Heart left ventricle (tissue), 16 donors: ENCODE measurements around the gene KLHL26. TPM values are rescaled to one million over a fixed set of nuclear protein-coding genes. Genes with fewer than 3 reads are reported as not detected.
A peak's percentile ranks its signal among the peaks of the same experiment; 100 is the strongest.

Source experiments
- ATAC-seq, 4 donors: fragments of 200-7000 bp; cut with Tn5 transposase; one replicate each; pipeline ENCODE4 v1.9.1; 2020 to 2022; ENCODE audit warnings: moderate library complexity in 4 of 4, mild to moderate bottlenecking in 3 of 4, moderate number of reproducible peaks in 1 of 4
- DNase-seq, 5 donors: peaks; one replicate each; pipeline ENCODE4 v3.0.0-alpha.2; 2020
- H3K27ac ChIP-seq, 12 donors: fragments of 200-600 bp; sonication (generic) in 4 of 12; one replicate each; pipeline versions ENCODE4 v1.5.0 to v1.8.0; 2016 to 2022; ENCODE audit warnings: mild to moderate bottlenecking in 2 of 12
- H3K27me3 ChIP-seq, 9 donors: fragments of 200-600 bp; sonication (generic) in 2 of 9; one replicate each; pipeline versions ENCODE4 v1.5.1 to v1.8.0; 2016 to 2022; ENCODE audit warnings: mild to moderate bottlenecking in 3 of 9
- H3K36me3 ChIP-seq, 9 donors: fragments of 200-600 bp; sonication (generic) in 2 of 9; one replicate each; pipeline versions ENCODE4 v1.5.0 to v1.8.0; 2018 to 2022; ENCODE audit warnings: mild to moderate bottlenecking in 2 of 9
- H3K4me1 ChIP-seq, 12 donors: fragments of 200-600 bp; sonication (generic) in 4 of 12; one replicate each; pipeline versions ENCODE4 v1.5.0 to v1.8.0; 2016 to 2022; ENCODE audit warnings: mild to moderate bottlenecking in 3 of 12
- H3K4me3 ChIP-seq, 12 donors: fragments of 200-600 bp; sonication (generic) in 4 of 12; one replicate each; pipeline versions ENCODE4 v1.5.0 to v1.8.0; 2017 to 2022; ENCODE audit warnings: mild to moderate bottlenecking in 9 of 12, moderate library complexity in 4 of 12
- H3K9me3 ChIP-seq, 12 donors: fragments of 200-600 bp; sonication (generic) in 4 of 12; one replicate each; pipeline versions ENCODE4 v1.5.0 to v1.8.0; 2016 to 2022; ENCODE audit warnings: mild to moderate bottlenecking in 1 of 12
- CTCF ChIP-seq, 12 donors: fragments of 200-600 bp; sonication (generic) in 4 of 12; IDR thresholded peaks; one replicate each; pipeline versions ENCODE4 v1.5.0 to v1.8.0; 2018 to 2022; ENCODE audit warnings: antibody characterized with exemption in 12 of 12, mild to moderate bottlenecking in 5 of 12
- POLR2A ChIP-seq, 2 donors: fragments of 450-650 bp; IDR thresholded peaks; one replicate each; pipeline ENCODE4 v1.6.1; 2017; ENCODE audit warnings: antibody characterized with exemption in 2 of 2, mild to moderate bottlenecking in 2 of 2, moderate library complexity in 2 of 2
- WGBS, 4 donors: extraction: QIAGEN DNeasy Blood & Tissue Kit in 2 of 4; methylation state at CpG; one replicate each; pipeline versions ENCODE4 v1.1.5 to v1.1.7; 2013 to 2018; 5-methylcytosine and 5-hydroxymethylcytosine counted together
- intact Hi-C, 10 donors: fragments of 100-400 bp; cut with DNase I; formaldehyde crosslinking; loops; one replicate each; pipeline versions ENCODE4 v1.11.1 to v1.14.2; 2022
- polyA plus RNA-seq, 2 donors: library from polyadenylated mRNA; stranded (reverse); fragments of 200-250 nt; gene quantifications; one replicate each; pipeline ENCODE4 v1.2.3, GENCODE V29; 2013
- total RNA-seq, 9 donors: library from RNA; depleted of rRNA in 2 of 9; stranded (reverse); fragments of >200 nt in 2 of 9; fragmentation: NEBNext Ultra II Directional in 3 of 9; extraction: Animal tissue kit (Norgen Biotek cat#: 25700) in 3 of 9; gene quantifications; one replicate each; pipeline versions ENCODE4 v1.1.0 to v1.2.4, GENCODE V29; 2016 to 2023
- donor health status: ischemic (EF 13 %, LVEDD 7.1; RV severe dilation, severe dysfunction).
- donor health status: healthy with polysubstance abuse.
- donor health status: DM: no; HTN: yes; CAD: no.
- donor health status: DM: no; HTN: no; CAD: no.
- donor health status: ischemic (EF 25% LVEDD 6.9; RV normal size, moderate dysfunction).
- donor health status: ischemic (EF 25% LVEDD 5.7; RV mildly dilated, moderate dysfunction).
- donor health status: healthy.
- donor health status: DM: yes; HTN: yes; CAD: no.
- donor health status: ischemic (EF 35%, LVEDD 5.7; RV mildly dilated, moderate dysfunction).
- donor health status: nonischemic (EF 11% LVEDD 7.7; RV severe dilation, severe dysfunction).
- donor health status: DM: yes; HTN: yes; CAD: no.
- donor health status: PGD.
- donor health status: ischemic (EF 29% LVEDD 5.4; RV normal size, mild dysfunction).
- donor health status: nonischemic (EF 23%, LVEDD 6.1; RV moderate dilation, normal function).

KLHL26 gene
- total and polyA plus RNA-seq, 11 donors = 2.8 to 11.4 (median 5.8) TPM

- Histone ChIP-seq H3K4me1 (peaks cover 0 to 72% (median 36%) of the 10 kb centered on the region in 12 donors), H3K27ac (no peak overlapping the region), H3K9me3 (no peaks in the 10 kb centered on the region), H3K27me3 (peaks cover 55 to 95% (median 91%) of the 10 kb centered on the region in 9 donors), H3K4me3 (peak overlapping the region in 1 of 12 donors; percentile 35), H3K36me3 (no peaks in the 10 kb centered on the region)
- intact Hi-C loops = no loop called here
- no peak for TF ChIP-seq CTCF (IDR thresholded peaks at IDR 0.05)
- no peak for TF ChIP-seq POLR2A (IDR thresholded peaks at IDR 0.05)
- no peak for ATAC-seq
- 23 to 24% (median 23%) methylated on average over 5 of the region's 5 CpGs for WGBS, 4 donors
- no peak for DNase-seq
These were observed 28.6 kb upstream of the KLHL26 start for GRCh38 chr19:18608102-18608804.

DNA sequence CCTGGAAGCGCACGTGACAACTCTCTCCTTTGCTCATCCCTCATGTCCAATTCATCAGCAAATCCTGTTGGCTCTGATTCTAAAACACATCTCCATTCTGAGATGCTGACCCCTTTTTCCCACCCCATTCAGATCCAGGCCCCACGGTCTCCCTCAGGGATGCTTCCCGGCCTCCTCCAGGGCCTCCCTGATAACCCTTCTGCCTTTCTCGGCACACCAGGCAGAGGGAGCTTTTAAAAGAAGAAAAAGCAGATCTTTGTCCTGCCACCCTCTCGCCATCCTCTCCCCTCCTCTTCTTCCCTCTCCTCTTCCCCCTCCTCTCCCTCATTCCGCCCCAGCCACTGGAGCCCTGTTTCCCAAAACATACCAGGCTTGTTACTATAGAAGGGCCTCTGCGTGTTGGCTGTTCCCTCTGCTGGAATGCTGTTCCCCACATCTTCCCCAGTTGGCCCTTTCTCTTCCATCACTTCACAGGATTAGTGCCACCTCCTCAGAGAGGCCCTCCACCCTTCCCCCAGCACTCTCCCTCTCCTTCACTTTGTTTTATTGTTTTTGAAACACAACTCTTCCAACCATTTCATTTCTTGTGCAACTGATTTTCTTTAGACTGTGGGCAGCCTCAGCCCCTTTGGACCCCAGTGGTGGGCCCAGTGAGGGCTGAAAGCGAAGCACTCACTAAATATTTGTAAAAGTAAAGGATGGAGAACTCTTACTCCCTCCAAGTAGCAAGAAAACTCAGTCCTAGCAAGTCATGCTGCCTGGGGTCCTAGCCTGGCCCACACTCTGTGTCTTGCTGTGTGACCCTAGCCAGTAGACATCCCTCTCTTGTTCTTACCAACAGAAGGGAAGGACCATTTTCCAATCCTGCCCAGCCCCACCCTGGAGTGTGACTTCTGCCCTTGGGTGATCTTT, 27.8 kb upstream of the KLHL26 start:
- Histone ChIP-seq H3K4me3 (no peak overlapping the region), H3K36me3 (no peaks in the 10 kb centered on the region), H3K9me3 (no peaks in the 10 kb centered on the region), H3K27me3 (peaks cover 63 to 95% (median 89%) of the 10 kb centered on the region in 9 donors), H3K4me1 (peaks cover 0 to 68% (median 34%) of the 10 kb centered on the region in 12 donors), H3K27ac (no peak overlapping the region)
- intact Hi-C loops = no loop called here
- no peak for DNase-seq
- WGBS, 4 donors = 42 to 56% (median 51%) methylated on average over 9 of the region's 9 CpGs
- no peak for ATAC-seq
- TF ChIP-seq CTCF (IDR thresholded peaks at IDR 0.05) (no peak), POLR2A (IDR thresholded peaks at IDR 0.05) (no peak)

- TF ChIP-seq CTCF (IDR thresholded peaks at IDR 0.05) (no peak), POLR2A (IDR thresholded peaks at IDR 0.05) (no peak)
- Histone ChIP-seq H3K27me3 (peaks cover 65 to 95% (median 89%) of the 10 kb centered on the region in 9 donors), H3K36me3 (no peaks in the 10 kb centered on the region), H3K4me1 (peaks cover 0 to 64% (median 34%) of the 10 kb centered on the region in 12 donors), H3K27ac (no peak overlapping the region), H3K9me3 (no peaks in the 10 kb centered on the region), H3K4me3 (no peak overlapping the region)
- ATAC-seq (no peak), DNase-seq (no peak)
- 37 to 45% (median 42%) methylated on average over 2 of the region's 2 CpGs for WGBS, 4 donors
- intact Hi-C loops = no loop called here
These were observed 27.1 kb upstream of the KLHL26 start for GRCh38 chr19:18609717-18610051.

DNA sequence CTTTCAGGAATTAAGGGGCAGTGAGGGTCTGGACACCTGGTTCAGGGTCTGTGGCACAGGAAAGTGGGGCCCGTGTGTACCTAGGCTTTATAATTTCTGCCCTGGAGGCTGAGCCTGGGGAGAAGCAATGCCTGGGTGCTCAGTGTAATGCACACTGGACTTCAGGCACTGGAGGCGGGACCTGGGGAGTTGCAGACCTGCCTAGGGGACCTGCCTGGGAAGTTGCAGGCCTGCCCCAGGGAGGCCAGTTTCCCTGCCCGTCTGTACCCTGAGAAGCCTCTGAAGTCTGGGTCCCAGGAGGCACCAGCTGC, 26.6 kb upstream of the KLHL26 start:
- intact Hi-C loops = no loop called here

More for the DNA sequence above, 26.6 kb upstream of the KLHL26 start:
- Histone ChIP-seq H3K4me3 (no peak overlapping the region), H3K27ac (no peak overlapping the region), H3K36me3 (no peaks in the 10 kb centered on the region), H3K4me1 (peaks cover 0 to 59% (median 34%) of the 10 kb centered on the region in 12 donors), H3K9me3 (no peaks in the 10 kb centered on the region), H3K27me3 (peaks cover 64 to 95% (median 84%) of the 10 kb centered on the region in 9 donors)
- TF ChIP-seq POLR2A (IDR thresholded peaks at IDR 0.05) (no peak), CTCF (IDR thresholded peaks at IDR 0.05) (no peak)
- ATAC-seq (no peak), DNase-seq (no peak)
- WGBS, 4 donors = 30 to 60% (median 41%) methylated on average over 1 to 3 of the region's 3 CpGs
